Fibroblast of villous mesenchyme (primary cell): ENCODE results near the gene NUDT14. TPM values are rescaled to one million over a fixed set of nuclear protein-coding genes. Genes with fewer than 3 reads are reported as not detected.

Experiments used
- DNase-seq: peaks from one replicate; pipeline ENCODE4 v3.0.0-alpha.2; 2010; ENCODE audit warnings: low read depth
- H3K4me3 ChIP-seq: 2 replicates; pipeline ENCODE4 v1.5.1; 2011; ENCODE audit warnings: low read depth, mild to moderate bottlenecking, low read length
- CTCF ChIP-seq: IDR thresholded peaks from 2 replicates; pipeline ENCODE4 v1.5.1; 2012; ENCODE audit warnings: low read depth, mild to moderate bottlenecking, low read length; ENCODE audit not compliant: insufficient read depth
- total RNA-seq: library from RNA; depleted of rRNA; stranded (reverse); fragments of >200 nt; gene quantifications from 2 replicates; pipeline ENCODE4 v1.2.3, GENCODE V29; 2012

Gene NUDT14
- total RNA-seq, 1 donor, result 17.7 TPM

- no peak for DNase-seq
- H3K4me3 ChIP-seq, result no peak overlapping the region
- TF ChIP-seq CTCF, result no peak
These were observed 11.1 kb downstream of the NUDT14 start for GRCh38 chr14:105169776-105170655.

- H3K4me3 ChIP-seq, result no peak overlapping the region
- no peak for DNase-seq
- peak; percentile 42 for TF ChIP-seq CTCF
These were observed 12.1 kb downstream of the NUDT14 start for GRCh38 chr14:105168979-105169507.

GRCh38 chr14:105168496-105168978, 12.6 kb downstream of the NUDT14 start, which contains the start of gene JAG2:
Gene JAG2, minus strand, starts transcription at chr14:105168776. Its CDS starts 356 bp downstream, at chr14:105168420.
- TF ChIP-seq CTCF, result no peak
- DNase-seq, result no peak
- H3K4me3 ChIP-seq, result peak within 1 kb of the TSS; percentile 40

GRCh38 chr14:105168093-105168420, 13.1 kb downstream of the NUDT14 start:
- peak overlapping the region; percentile 40 for H3K4me3 ChIP-seq
- DNase-seq, result no peak
- no peak for TF ChIP-seq CTCF

- DNase-seq, result peak; percentile 3
- TF ChIP-seq CTCF, result no peak
- H3K4me3 ChIP-seq, result peak overlapping the region; percentile 40
These were observed 13.6 kb downstream of the NUDT14 start for GRCh38 chr14:105167303-105168092.

GRCh38 chr14:105166571-105167302, 14.4 kb downstream of the NUDT14 start:
- H3K4me3 ChIP-seq, result no peak overlapping the region
- DNase-seq, result no peak
- no peak for TF ChIP-seq CTCF
